ENCODE results near the gene USP37.

Gene USP37

GRCh38 chr2:218456849-218457248, 111.3 kb downstream of the USP37 start:
- Histone ChIP-seq H3K4me1 (ENCODE audit: control insufficient read depth, low read length) (peaks cover 13% of the 10 kb centered on the region), H3K4me3 (ENCODE audit: low read length) (no peak overlapping the region), H3K27ac (ENCODE audit: low read depth, low read length) (no peak overlapping the region), H3K9me3 (ENCODE audit: control insufficient read depth, insufficient read depth, low read length) (0 out of 2 replicates have a peak, but pooled peaks cover 7% of the 10 kb centered on the region), H3K4me2 (ENCODE audit: low read length) (no peak overlapping the region), H3K36me3 (ENCODE audit: control insufficient read depth, low read length) (peaks cover 65% of the 10 kb centered on the region), H3K27me3 (ENCODE audit: control insufficient read depth, low read length) (no peaks in the 10 kb centered on the region), H4K20me1 (ENCODE audit: control insufficient read depth, insufficient read depth, low read depth, low read length) (no peaks in the 10 kb centered on the region), H3K9me2 (replicated peaks; ENCODE audit: control insufficient read depth, low read length) (no peaks in the 10 kb centered on the region), H3F3A (ENCODE audit: control insufficient read depth, insufficient read depth) (0 out of 2 replicates have a peak, but pooled peaks cover 3% of the 10 kb centered on the region), H3K79me2 (ENCODE audit: control insufficient read depth, low read length) (no peaks in the 10 kb centered on the region)
- TF ChIP-seq EZH2phosphoT487 (IDR thresholded peaks at IDR 0.05; ENCODE audit: borderline replicate concordance, low read length) (no peak), CTCF (IDR thresholded peaks at IDR 0.05; ENCODE audit: low read depth, low read length, poor library complexity, severe bottlenecking) (no peak)

DNA sequence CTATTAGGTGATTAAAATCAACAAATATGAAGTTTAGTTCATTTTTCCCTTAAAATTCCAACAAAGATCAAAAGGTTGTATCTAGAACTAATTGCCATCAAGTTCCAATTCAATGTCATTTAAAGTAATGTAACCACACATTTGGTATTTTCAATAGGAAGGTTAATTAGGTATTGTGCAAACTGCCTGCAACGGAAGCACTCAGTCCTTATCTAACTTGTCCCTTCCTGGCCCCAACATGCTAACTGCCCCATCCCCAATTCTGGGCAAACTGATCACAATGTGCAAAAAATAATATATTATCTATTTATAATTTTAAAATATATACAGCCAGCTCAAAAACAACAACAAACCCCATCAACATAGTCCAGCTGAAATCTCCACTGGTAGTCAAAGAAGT, 116.1 kb downstream of the USP37 start:
- no peak for TF ChIP-seq CTCF (IDR thresholded peaks at IDR 0.05; ENCODE audit: low read depth, low read length, poor library complexity, severe bottlenecking)
- no peak for TF ChIP-seq EZH2phosphoT487 (IDR thresholded peaks at IDR 0.05; ENCODE audit: borderline replicate concordance, low read length)
- H3K27me3 ChIP-seq (ENCODE audit: control insufficient read depth, low read length), result no peaks in the 10 kb centered on the region
- H3K9me3 ChIP-seq (ENCODE audit: control insufficient read depth, insufficient read depth, low read length), result 0 out of 2 replicates have a peak, but pooled peaks cover 7% of the 10 kb centered on the region
- no peaks in the 10 kb centered on the region for H4K20me1 ChIP-seq (ENCODE audit: control insufficient read depth, insufficient read depth, low read depth, low read length)
- H3K27ac ChIP-seq (ENCODE audit: low read depth, low read length), result no peak overlapping the region
- no peaks in the 10 kb centered on the region for H3K79me2 ChIP-seq (ENCODE audit: control insufficient read depth, low read length)
- no peak overlapping the region for H3K4me2 ChIP-seq (ENCODE audit: low read length)
- H3K4me3 ChIP-seq (ENCODE audit: low read length), result no peak overlapping the region
- H3K4me1 ChIP-seq (ENCODE audit: control insufficient read depth, low read length), result peaks cover 4% of the 10 kb centered on the region
- no peaks in the 10 kb centered on the region for H3F3A ChIP-seq (ENCODE audit: control insufficient read depth, insufficient read depth)
- peaks cover 71% of the 10 kb centered on the region for H3K36me3 ChIP-seq (ENCODE audit: control insufficient read depth, low read length)
- H3K9me2 ChIP-seq (replicated peaks; ENCODE audit: control insufficient read depth, low read length), result no peaks in the 10 kb centered on the region

DNA sequence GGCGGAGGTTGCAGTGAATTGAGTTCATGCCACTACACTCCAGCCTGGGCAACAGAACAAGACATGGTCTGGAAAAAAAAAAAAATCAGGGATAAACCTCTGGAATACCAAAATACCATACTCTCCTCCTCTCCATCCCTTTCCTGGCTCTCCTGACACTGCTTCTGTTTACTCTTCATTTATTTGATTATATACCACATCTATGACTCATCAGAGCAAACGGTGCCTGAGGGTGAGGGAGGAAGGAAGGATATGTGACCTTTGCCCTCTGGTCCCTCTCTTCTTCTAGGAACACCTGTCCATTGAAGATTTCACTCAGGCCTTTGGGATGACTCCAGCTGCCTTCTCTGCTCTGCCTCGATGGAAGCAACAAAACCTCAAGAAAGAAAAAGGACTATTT, 119.2 kb downstream of the USP37 start:
- no peaks in the 10 kb centered on the region for H3K4me1 ChIP-seq (ENCODE audit: control insufficient read depth, low read length)
- no peak overlapping the region for H3K27ac ChIP-seq (ENCODE audit: low read depth, low read length)
- H4K20me1 ChIP-seq (ENCODE audit: control insufficient read depth, insufficient read depth, low read depth, low read length), result no peaks in the 10 kb centered on the region
- H3K27me3 ChIP-seq (ENCODE audit: control insufficient read depth, low read length), result no peaks in the 10 kb centered on the region
- no peaks in the 10 kb centered on the region for H3K9me3 ChIP-seq (ENCODE audit: control insufficient read depth, insufficient read depth, low read length)
- TF ChIP-seq EZH2phosphoT487 (IDR thresholded peaks at IDR 0.05; ENCODE audit: borderline replicate concordance, low read length) (no peak), CTCF (IDR thresholded peaks at IDR 0.05; ENCODE audit: low read depth, low read length, poor library complexity, severe bottlenecking) (no peak)
- H3K4me2 ChIP-seq (ENCODE audit: low read length), result no peak overlapping the region
- peaks cover 40% of the 10 kb centered on the region for H3K36me3 ChIP-seq (ENCODE audit: control insufficient read depth, low read length)
- no peaks in the 10 kb centered on the region for H3K79me2 ChIP-seq (ENCODE audit: control insufficient read depth, low read length)
- H3K9me2 ChIP-seq (replicated peaks; ENCODE audit: control insufficient read depth, low read length), result no peaks in the 10 kb centered on the region
- H3K4me3 ChIP-seq (ENCODE audit: low read length), result no peak overlapping the region
- no peaks in the 10 kb centered on the region for H3F3A ChIP-seq (ENCODE audit: control insufficient read depth, insufficient read depth)

All from DOHH2 (cell line).